Activated CD8-positive, alpha-beta T cell treated with anti-CD3 and anti-CD28 coated beads, Interleukin-2, amount 10 ng/mL, durations not matched to agents 7 days and 5 days (primary cell): ENCODE results near the gene COL10A1. TPM values are rescaled to one million over a fixed set of nuclear protein-coding genes. Genes with fewer than 3 reads are reported as not detected.
A peak's percentile ranks its signal among the peaks of the same experiment; 100 is the strongest.

Experiments
- ATAC-seq: fragments of 150-1000 bp; cut with Tn5 transposase; one replicate; pipeline ENCODE4 v1.10.0; 2021; ENCODE audit warnings: moderate library complexity
- CTCF ChIA-PET: fragments of 350-600 bp; sonication (Branson Sonifier 250); formaldehyde crosslinking; loops from one replicate; lab custom pipeline; 2021; ENCODE audit warnings: antibody characterized with exemption; lab: Charles Lee
- POLR2A ChIA-PET: fragments of 350-600 bp; sonication (Branson Sonifier 250); formaldehyde crosslinking; loops from one replicate; lab custom pipeline; 2021; ENCODE audit warnings: antibody characterized with exemption; lab: Charles Lee
- DNase-seq: peaks from one replicate; pipeline ENCODE4 v3.0.0-alpha.2; 2020
- H3K27ac Mint-ChIP-seq: one replicate; pipeline ENCODE4 v1.8.0; 2021; ENCODE audit warnings: mild to moderate bottlenecking, mixed read lengths
- H3K27me3 Mint-ChIP-seq: one replicate; pipeline ENCODE4 v1.8.0; 2021; ENCODE audit warnings: low read depth, mixed read lengths
- H3K36me3 Mint-ChIP-seq: one replicate; pipeline ENCODE4 v1.8.0; 2021; ENCODE audit warnings: low read depth, mixed read lengths
- H3K4me1 Mint-ChIP-seq: one replicate; pipeline ENCODE4 v1.8.0; 2021; ENCODE audit warnings: low read depth, mixed read lengths
- H3K4me3 Mint-ChIP-seq: one replicate; pipeline ENCODE4 v1.8.0; 2021; ENCODE audit warnings: mild to moderate bottlenecking, mixed read lengths
- H3K9me3 Mint-ChIP-seq: one replicate; pipeline ENCODE4 v1.8.0; 2022; ENCODE audit warnings: mixed read lengths; ENCODE audit not compliant: insufficient read depth
- total RNA-seq, 2 experiments: library from RNA; stranded (reverse); gene quantifications; one replicate each; pipeline ENCODE4 v1.2.3, GENCODE V29; 2021

COL10A1 gene
- total RNA-seq, 2 experiments from 2014 or later = not detected

- no peak for ATAC-seq
- no peak overlapping the region for H3K27ac Mint-ChIP-seq
Measured at GRCh38 chr6:116156405-116157326, 30.7 kb upstream of the COL10A1 start.

GRCh38 chr6:116154887-116155286 is 29.0 kb upstream of the COL10A1 start:
- Mint-ChIP-seq H3K36me3 (peaks cover 3% of the 10 kb centered on the region), H3K27ac (no peak overlapping the region), H3K4me1 (no peaks in the 10 kb centered on the region), H3K9me3 (no peaks in the 10 kb centered on the region), H3K27me3 (no peaks in the 10 kb centered on the region), H3K4me3 (no peak overlapping the region)
- ChIA-PET CTCF (no interaction called here), POLR2A (no interaction called here)
- ATAC-seq (no peak), DNase-seq (no peak)

More at GRCh38 chr6:116156405-116157326, 30.7 kb upstream of the COL10A1 start:
- H3K27me3 Mint-ChIP-seq = no peaks in the 10 kb centered on the region
- DNase-seq = no peak
- CTCF ChIA-PET = interaction anchor here (0.7 kb wide), 1 partner anchor 45 kb away, joined by 3 read pairs; no protein-coding TSS in a partner anchor
- POLR2A ChIA-PET = no interaction called here
- no peaks in the 10 kb centered on the region for H3K4me1 Mint-ChIP-seq
- peaks cover 3% of the 10 kb centered on the region for H3K36me3 Mint-ChIP-seq
- H3K4me3 Mint-ChIP-seq = no peak overlapping the region
- no peaks in the 10 kb centered on the region for H3K9me3 Mint-ChIP-seq

GRCh38 chr6:116152620-116153019 is 26.7 kb upstream of the COL10A1 start:
- no peak for ATAC-seq
- Mint-ChIP-seq H3K36me3 (peaks cover 3% of the 10 kb centered on the region), H3K27me3 (no peaks in the 10 kb centered on the region), H3K4me3 (no peak overlapping the region), H3K9me3 (no peaks in the 10 kb centered on the region), H3K27ac (no peak overlapping the region), H3K4me1 (no peaks in the 10 kb centered on the region)
- POLR2A ChIA-PET = no interaction called here
- DNase-seq = no peak
- CTCF ChIA-PET = no interaction called here

- Mint-ChIP-seq H3K4me1 (peaks cover 5% of the 10 kb centered on the region), H3K36me3 (no peaks in the 10 kb centered on the region), H3K4me3 (no peak overlapping the region), H3K27ac (no peak overlapping the region), H3K9me3 (no peaks in the 10 kb centered on the region), H3K27me3 (no peaks in the 10 kb centered on the region)
- POLR2A ChIA-PET = no interaction called here
- CTCF ChIA-PET = interaction anchor here (1.4 kb wide), 1 partner anchor 34 kb away, joined by 4 read pairs; no protein-coding TSS in a partner anchor
- DNase-seq (no peak), ATAC-seq (no peak)
Measured at GRCh38 chr6:116145803-116146675, 20.1 kb upstream of the COL10A1 start.

DNA sequence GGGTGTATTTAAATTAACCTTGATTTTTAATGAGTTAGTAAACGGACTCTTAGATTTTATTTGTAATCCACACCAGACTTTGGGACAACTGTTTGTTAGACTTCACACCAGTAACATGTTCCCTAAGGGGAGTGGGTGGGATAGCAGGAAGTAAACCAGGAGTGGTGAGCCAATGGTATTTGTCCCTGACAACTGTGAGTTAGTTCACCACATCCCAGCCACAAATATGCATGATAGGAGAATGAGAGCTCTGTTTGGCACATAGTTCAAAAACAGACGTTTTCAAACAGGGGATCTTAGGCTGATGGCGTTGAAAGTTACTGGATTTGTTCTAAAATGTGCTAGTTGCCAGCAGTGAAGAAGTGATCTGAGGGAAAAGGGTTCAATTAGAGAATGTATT is 18.7 kb upstream of the COL10A1 start:
- H3K4me3 Mint-ChIP-seq = no peak overlapping the region
- ChIA-PET CTCF (no interaction called here), POLR2A (no interaction called here)
- no peak overlapping the region for H3K27ac Mint-ChIP-seq
- H3K36me3 Mint-ChIP-seq = no peaks in the 10 kb centered on the region
- ATAC-seq (no peak), DNase-seq (no peak)
- H3K4me1 Mint-ChIP-seq = peaks cover 5% of the 10 kb centered on the region
- no peaks in the 10 kb centered on the region for H3K9me3 Mint-ChIP-seq
- no peaks in the 10 kb centered on the region for H3K27me3 Mint-ChIP-seq

DNA sequence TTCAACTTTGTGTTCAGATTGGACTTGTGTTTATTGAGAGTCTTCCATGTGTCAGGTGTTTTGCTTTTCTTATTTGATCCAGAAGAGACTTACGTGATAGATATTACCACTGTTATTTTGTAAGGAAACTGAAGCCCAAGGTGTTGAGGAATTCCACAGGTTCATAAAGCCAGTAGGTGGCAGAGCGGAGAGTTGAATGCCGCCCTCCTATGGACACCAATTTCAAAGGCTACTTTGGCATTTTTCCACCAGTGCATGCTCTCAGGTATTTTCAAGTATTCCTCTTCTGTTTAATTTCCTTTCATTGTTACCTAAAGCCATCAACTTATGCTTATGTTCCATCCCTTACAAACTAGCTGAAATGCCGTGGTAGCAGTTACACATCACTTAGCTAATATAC is 14.0 kb upstream of the COL10A1 start:
- ChIA-PET CTCF (no interaction called here), POLR2A (no interaction called here)
- no peak overlapping the region for H3K4me3 Mint-ChIP-seq
- ATAC-seq = no peak
- DNase-seq = no peak
- no peak overlapping the region for H3K27ac Mint-ChIP-seq
- H3K27me3 Mint-ChIP-seq = no peaks in the 10 kb centered on the region
- peaks cover 7% of the 10 kb centered on the region for H3K36me3 Mint-ChIP-seq
- H3K9me3 Mint-ChIP-seq = no peaks in the 10 kb centered on the region
- peaks cover 20% of the 10 kb centered on the region for H3K4me1 Mint-ChIP-seq

DNA sequence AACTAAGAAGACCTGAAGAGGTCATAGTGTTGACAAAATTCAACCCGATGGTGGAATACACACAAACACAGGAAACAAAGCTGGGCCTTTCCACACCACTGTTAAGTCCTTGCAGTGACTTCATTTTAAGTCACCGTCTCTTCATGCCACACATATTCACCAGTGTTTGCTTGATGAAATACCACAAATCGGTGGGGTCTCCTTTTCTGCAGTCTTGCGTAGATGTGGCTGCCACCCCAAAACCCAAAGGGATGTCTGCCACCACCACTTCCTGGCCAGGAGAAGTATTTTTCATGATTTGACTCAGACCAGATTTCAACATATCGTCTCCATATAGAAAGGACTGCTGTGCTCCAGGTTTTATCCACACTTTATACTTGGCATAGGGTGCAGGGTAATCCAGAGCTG is 11.0 kb upstream of the COL10A1 start:
- H3K36me3 Mint-ChIP-seq = peaks cover 9% of the 10 kb centered on the region
- ATAC-seq = peak; percentile 69
- H3K27me3 Mint-ChIP-seq = no peaks in the 10 kb centered on the region
- no peaks in the 10 kb centered on the region for H3K9me3 Mint-ChIP-seq
- peaks cover 15% of the 10 kb centered on the region for H3K4me1 Mint-ChIP-seq
- peak overlapping the region; percentile 26 for H3K27ac Mint-ChIP-seq
- ChIA-PET POLR2A (no interaction called here), CTCF (interaction anchor here (1.9 kb wide), 1 partner anchor 25 kb away, joined by 10 read pairs; no protein-coding TSS in a partner anchor)
- DNase-seq = peak; percentile 63
- H3K4me3 Mint-ChIP-seq = no peak overlapping the region

GRCh38 chr6:116136373-116136772 is 10.4 kb upstream of the COL10A1 start:
- CTCF ChIA-PET = interaction anchor here (1.9 kb wide), 1 partner anchor 24 kb away, joined by 10 read pairs; no protein-coding TSS in a partner anchor
- no peak for ATAC-seq
- DNase-seq = no peak
- Mint-ChIP-seq H3K27ac (no peak overlapping the region), H3K36me3 (peaks cover 11% of the 10 kb centered on the region), H3K4me3 (no peak overlapping the region), H3K27me3 (no peaks in the 10 kb centered on the region), H3K9me3 (no peaks in the 10 kb centered on the region), H3K4me1 (peaks cover 15% of the 10 kb centered on the region)
- POLR2A ChIA-PET = interaction anchor here (0.7 kb wide), 1 partner anchor 434 kb away, joined by 4 read pairs; no protein-coding TSS in a partner anchor

- ATAC-seq = no peak
- ChIA-PET CTCF (interaction anchor here (1.0 to 4.7 kb wide), 2 partner anchors 21 to 32 kb away, joined by 3 to 20 read pairs; no protein-coding TSS in a partner anchor), POLR2A (no interaction called here)
Measured at GRCh38 chr6:116133453-116133852, 7.5 kb upstream of the COL10A1 start.

GRCh38 chr6:116127771-116128493 is 2.0 kb upstream of the COL10A1 start:
- CTCF ChIA-PET = interaction anchor here (1.8 kb wide), 1 partner anchor 16 kb away, joined by 4 read pairs; no protein-coding TSS in a partner anchor
- DNase-seq = no peak

More at GRCh38 chr6:116133453-116133852, 7.5 kb upstream of the COL10A1 start:
- no peak overlapping the region for H3K4me3 Mint-ChIP-seq
- H3K4me1 Mint-ChIP-seq = peaks cover 15% of the 10 kb centered on the region
- peaks cover 11% of the 10 kb centered on the region for H3K36me3 Mint-ChIP-seq
- H3K9me3 Mint-ChIP-seq = no peaks in the 10 kb centered on the region
- DNase-seq = no peak
- no peak overlapping the region for H3K27ac Mint-ChIP-seq
- H3K27me3 Mint-ChIP-seq = no peaks in the 10 kb centered on the region

GRCh38 chr6:116120430-116120829 is 5.5 kb downstream of the COL10A1 start:
- ATAC-seq = no peak
- no peaks in the 10 kb centered on the region for H3K27me3 Mint-ChIP-seq
- CTCF ChIA-PET = interaction anchor here (1.0 kb wide), 1 partner anchor 8 kb away, joined by 3 read pairs; no protein-coding TSS in a partner anchor

More at GRCh38 chr6:116127771-116128493, 2.0 kb upstream of the COL10A1 start:
- Mint-ChIP-seq H3K27me3 (no peaks in the 10 kb centered on the region), H3K27ac (no peak overlapping the region), H3K4me1 (peaks cover 5% of the 10 kb centered on the region), H3K9me3 (no peaks in the 10 kb centered on the region), H3K36me3 (peaks cover 2% of the 10 kb centered on the region), H3K4me3 (no peak overlapping the region)
- POLR2A ChIA-PET = interaction anchor here (1.1 kb wide), 1 partner anchor 42 kb away, joined by 3 read pairs; no protein-coding TSS in a partner anchor
- no peak for ATAC-seq

More at GRCh38 chr6:116120430-116120829, 5.5 kb downstream of the COL10A1 start:
- H3K9me3 Mint-ChIP-seq = no peaks in the 10 kb centered on the region
- H3K4me1 Mint-ChIP-seq = peaks cover 3% of the 10 kb centered on the region
- H3K27ac Mint-ChIP-seq = no peak overlapping the region
- no peak for DNase-seq
- POLR2A ChIA-PET = no interaction called here
- peaks cover 5% of the 10 kb centered on the region for H3K36me3 Mint-ChIP-seq
- no peak overlapping the region for H3K4me3 Mint-ChIP-seq
